Measurements from ENCODE around the gene AP4M1.

DNA sequence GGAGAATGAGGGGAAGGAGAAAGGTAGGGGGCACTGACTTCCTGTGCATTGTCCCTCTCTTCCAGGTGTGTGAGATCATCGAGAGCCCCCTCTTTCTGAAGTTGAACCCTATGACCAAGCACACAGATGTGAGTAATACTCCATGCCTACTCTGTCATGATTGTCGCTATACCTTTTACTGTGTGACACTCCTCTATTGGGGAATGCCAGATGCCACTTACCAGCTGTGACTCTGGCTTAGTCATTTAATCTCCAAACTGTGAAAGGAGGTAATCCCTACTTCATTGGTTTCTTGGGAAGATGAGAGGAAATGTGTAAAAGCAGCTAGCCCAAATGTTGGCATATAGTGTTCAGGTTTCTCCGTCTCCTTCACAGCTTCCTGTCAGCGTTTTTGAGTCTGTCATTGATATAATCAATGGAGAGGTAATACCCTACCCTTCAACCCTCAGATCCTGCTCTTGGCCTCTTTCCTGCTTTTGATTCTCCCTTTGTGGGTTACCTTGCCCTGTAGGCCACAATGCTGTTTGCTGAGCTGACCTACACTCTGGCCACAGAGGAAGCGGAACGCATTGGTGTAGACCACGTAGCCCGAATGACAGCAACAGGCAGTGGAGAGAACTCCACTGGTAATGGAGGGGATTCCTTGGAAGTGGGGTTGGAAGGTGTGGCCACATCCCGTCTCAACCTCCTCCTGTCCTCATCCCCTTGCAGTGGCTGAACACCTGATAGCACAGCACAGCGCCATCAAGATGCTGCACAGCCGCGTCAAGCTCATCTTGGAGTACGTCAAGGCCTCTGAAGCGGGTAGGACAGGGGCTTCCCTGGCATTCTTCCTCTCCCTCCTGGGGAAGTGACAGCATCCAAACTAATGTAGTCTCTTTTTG lies 10.7 kb upstream of the AP4M1 start:
- TF ChIP-seq CTCF (IDR thresholded peaks at IDR 0.05) (no peak), POLR2A (IDR thresholded peaks at IDR 0.05) (no peak)

Data from uterus (tissue), 2 donors.